ENCODE data around the gene TAMM41.

DNA sequence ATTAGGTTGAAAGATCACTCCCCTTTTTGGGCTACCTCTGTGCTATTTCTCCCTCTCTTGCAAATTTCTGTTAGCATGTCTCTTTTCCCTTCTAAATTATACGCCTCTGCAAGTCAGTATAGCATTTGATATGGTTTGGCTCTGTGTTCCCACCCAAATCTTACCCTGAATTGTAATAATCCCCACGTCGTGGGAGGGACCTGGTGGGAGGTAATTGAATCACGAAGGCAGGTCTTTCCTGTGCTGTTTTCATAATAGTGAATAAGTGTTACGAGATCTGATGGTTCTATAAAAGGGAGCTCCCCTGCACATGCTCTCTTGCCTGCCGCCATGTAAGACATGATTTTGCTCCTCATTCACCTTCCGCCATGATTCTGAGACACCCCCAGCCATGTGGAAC lies 41.0 kb downstream of the TAMM41 start:
- TF ChIP-seq, protein P1, sequence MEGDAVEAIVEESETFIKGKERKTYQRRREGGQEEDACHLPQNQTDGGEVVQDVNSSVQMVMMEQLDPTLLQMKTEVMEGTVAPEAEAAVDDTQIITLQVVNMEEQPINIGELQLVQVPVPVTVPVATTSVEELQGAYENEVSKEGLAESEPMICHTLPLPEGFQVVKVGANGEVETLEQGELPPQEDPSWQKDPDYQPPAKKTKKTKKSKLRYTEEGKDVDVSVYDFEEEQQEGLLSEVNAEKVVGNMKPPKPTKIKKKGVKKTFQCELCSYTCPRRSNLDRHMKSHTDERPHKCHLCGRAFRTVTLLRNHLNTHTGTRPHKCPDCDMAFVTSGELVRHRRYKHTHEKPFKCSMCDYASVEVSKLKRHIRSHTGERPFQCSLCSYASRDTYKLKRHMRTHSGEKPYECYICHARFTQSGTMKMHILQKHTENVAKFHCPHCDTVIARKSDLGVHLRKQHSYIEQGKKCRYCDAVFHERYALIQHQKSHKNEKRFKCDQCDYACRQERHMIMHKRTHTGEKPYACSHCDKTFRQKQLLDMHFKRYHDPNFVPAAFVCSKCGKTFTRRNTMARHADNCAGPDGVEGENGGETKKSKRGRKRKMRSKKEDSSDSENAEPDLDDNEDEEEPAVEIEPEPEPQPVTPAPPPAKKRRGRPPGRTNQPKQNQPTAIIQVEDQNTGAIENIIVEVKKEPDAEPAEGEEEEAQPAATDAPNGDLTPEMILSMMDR (IDR thresholded peaks at IDR 0.05; ENCODE audit: poor library complexity) = no peak
- TF ChIP-seq EZH2 (IDR thresholded peaks at IDR 0.05; ENCODE audit: borderline replicate concordance) = no peak
- no peak for TF ChIP-seq EZH2phosphoT487 (IDR thresholded peaks at IDR 0.05; ENCODE audit: low read depth, severe bottlenecking, unreplicated experiment)
